Hepatocyte (in vitro differentiated cells): ENCODE data around the gene LHB. TPM values are rescaled to one million over a fixed set of nuclear protein-coding genes. Genes with fewer than 3 reads are reported as not detected.
A peak's percentile ranks its signal among the peaks of the same experiment; 100 is the strongest.

Experiments used
- DNase-seq: peaks from one replicate; pipeline ENCODE4 v3.0.0-alpha.2; 2016; ENCODE audit warnings: low spot score
- H2AFZ ChIP-seq: fragments of 200-600 bp; sonication (generic); 2 replicates; pipeline ENCODE4 v1.6.0; 2016; ENCODE audit warnings: antibody characterized with exemption, mild to moderate bottlenecking
- H3K27ac ChIP-seq: fragments of 200-600 bp; sonication (generic); 2 replicates; pipeline ENCODE4 v1.5.1; 2016; ENCODE audit warnings: mild to moderate bottlenecking
- H3K27me3 ChIP-seq: fragments of 200-600 bp; sonication (generic); 2 replicates; pipeline ENCODE4 v1.6.1; 2016
- H3K36me3 ChIP-seq: fragments of 200-600 bp; sonication (generic); replicated peaks from 2 replicates; pipeline ENCODE4 v1.5.1; 2016; ENCODE audit warnings: low read depth; ENCODE audit not compliant: insufficient read depth
- H3K4me1 ChIP-seq: fragments of 200-600 bp; sonication (generic); 2 replicates; pipeline ENCODE4 v1.5.1; 2016; ENCODE audit warnings: mild to moderate bottlenecking, moderate library complexity; ENCODE audit not compliant: insufficient read depth
- H3K4me2 ChIP-seq: fragments of 200-600 bp; sonication (generic); 2 replicates; pipeline ENCODE4 v1.6.0; 2016
- H3K4me3 ChIP-seq: fragments of 200-600 bp; sonication (generic); 2 replicates; pipeline ENCODE4 v1.5.1; 2016; ENCODE audit warnings: mild to moderate bottlenecking
- H3K79me2 ChIP-seq: fragments of 200-600 bp; sonication (generic); 2 replicates; pipeline ENCODE4 v1.6.0; 2017; ENCODE audit warnings: mild to moderate bottlenecking
- H3K9me2 ChIP-seq: fragments of 200-600 bp; sonication (generic); replicated peaks from 2 replicates; pipeline ENCODE4 v1.6.0; 2017; ENCODE audit warnings: mild to moderate bottlenecking; ENCODE audit not compliant: insufficient read depth
- H3K9me3 ChIP-seq: fragments of 200-600 bp; sonication (generic); 2 replicates; pipeline ENCODE4 v1.5.1; 2016; ENCODE audit warnings: low read depth, mild to moderate bottlenecking
- H4K20me1 ChIP-seq: fragments of 200-600 bp; sonication (generic); 2 replicates; pipeline ENCODE4 v1.6.0; 2016; ENCODE audit warnings: mild to moderate bottlenecking; ENCODE audit not compliant: insufficient read depth, poor library complexity, severe bottlenecking
- EZH2 ChIP-seq: fragments of 200-600 bp; sonication (generic); IDR thresholded peaks from 2 replicates; pipeline ENCODE4 v1.6.1; 2016; ENCODE audit warnings: antibody characterized with exemption, mild to moderate bottlenecking, borderline replicate concordance
- EZH2phosphoT487 ChIP-seq: fragments of 200-600 bp; sonication (generic); IDR thresholded peaks from one replicate; pipeline ENCODE4 v1.6.1; 2018; ENCODE audit warnings: antibody characterized with exemption, mild to moderate bottlenecking, low read depth, moderate library complexity; ENCODE audit not compliant: unreplicated experiment, severe bottlenecking
- WGBS: methylation state at CpG from one replicate; pipeline ENCODE4 v1.1.6; 2016; ENCODE audit warnings: low lambda C conversion rate; ENCODE audit errors: missing lambda C conversion rate; 5-methylcytosine and 5-hydroxymethylcytosine counted together
- polyA plus RNA-seq: library from polyadenylated mRNA; unstranded; fragments of >200 nt; fragmentation: Nextera tagmentation; extraction: Ambion mirVana; gene quantifications from 2 replicates; pipeline ENCODE4 v1.2.1, GENCODE V29; 2016
- total RNA-seq: library from RNA; depleted of rRNA; stranded (reverse); fragments of >200 nt; gene quantifications from 2 replicates; pipeline ENCODE4 v1.2.3, GENCODE V29; 2014
- TF ChIP-seq, protein P1 (sequence below): fragments of 200-600 bp; sonication (generic); IDR thresholded peaks from 2 replicates; pipeline ENCODE4 v1.5.1; 2016; ENCODE audit warnings: antibody characterized with exemption, mild to moderate bottlenecking; ENCODE audit not compliant: poor library complexity

Gene LHB
- total and polyA plus RNA-seq, 2 experiments from 2014 or later: not detected

DNA sequence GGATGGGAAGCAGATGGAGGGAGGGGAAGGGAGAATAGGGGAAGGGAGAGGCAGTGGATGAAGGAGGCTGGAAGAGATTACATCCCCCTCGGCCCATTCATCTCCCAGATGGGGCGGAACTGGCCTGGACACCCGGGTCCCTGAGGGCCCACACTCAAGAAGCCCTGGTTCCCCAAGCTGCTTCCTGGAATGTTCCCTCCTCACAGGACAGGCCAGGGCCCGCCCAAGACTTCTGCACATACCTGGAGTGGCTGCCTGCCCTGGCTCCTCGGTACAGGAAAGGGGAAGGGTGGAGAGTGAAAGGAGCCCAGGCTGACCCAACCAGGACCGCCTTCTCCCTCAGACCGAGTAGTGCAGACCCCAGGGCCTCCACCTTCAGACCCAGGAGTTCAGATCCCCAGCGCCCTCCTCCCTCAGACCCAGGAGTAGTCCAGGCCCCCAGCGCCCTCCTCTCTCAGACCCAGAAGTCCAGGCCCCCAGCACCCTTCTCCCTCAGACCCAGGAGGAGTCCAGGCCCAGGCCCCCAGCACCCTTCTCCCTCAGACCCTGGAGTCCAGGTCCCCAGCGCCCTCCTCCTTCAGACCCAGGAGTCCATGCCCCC is 47.2 kb upstream of the LHB start:
- Histone ChIP-seq H3K36me3 (no peaks in the 10 kb centered on the region), H3K4me3 (no peak overlapping the region), H3K4me2 (peak overlapping the region; percentile 91), H3K4me1 (peaks cover 7% of the 10 kb centered on the region), H4K20me1 (no peaks in the 10 kb centered on the region), H3K79me2 (no peaks in the 10 kb centered on the region), H2AFZ (no peak overlapping the region), H3K27ac (peak overlapping the region; percentile 57), H3K9me2 (no peaks in the 10 kb centered on the region), H3K9me3 (no peaks in the 10 kb centered on the region), H3K27me3 (peaks cover 15% of the 10 kb centered on the region)
- no peak for DNase-seq
- WGBS: 56% methylated on average over 5 of the region's 10 CpGs
- TF ChIP-seq EZH2phosphoT487: no peak
- TF ChIP-seq, protein P1, sequence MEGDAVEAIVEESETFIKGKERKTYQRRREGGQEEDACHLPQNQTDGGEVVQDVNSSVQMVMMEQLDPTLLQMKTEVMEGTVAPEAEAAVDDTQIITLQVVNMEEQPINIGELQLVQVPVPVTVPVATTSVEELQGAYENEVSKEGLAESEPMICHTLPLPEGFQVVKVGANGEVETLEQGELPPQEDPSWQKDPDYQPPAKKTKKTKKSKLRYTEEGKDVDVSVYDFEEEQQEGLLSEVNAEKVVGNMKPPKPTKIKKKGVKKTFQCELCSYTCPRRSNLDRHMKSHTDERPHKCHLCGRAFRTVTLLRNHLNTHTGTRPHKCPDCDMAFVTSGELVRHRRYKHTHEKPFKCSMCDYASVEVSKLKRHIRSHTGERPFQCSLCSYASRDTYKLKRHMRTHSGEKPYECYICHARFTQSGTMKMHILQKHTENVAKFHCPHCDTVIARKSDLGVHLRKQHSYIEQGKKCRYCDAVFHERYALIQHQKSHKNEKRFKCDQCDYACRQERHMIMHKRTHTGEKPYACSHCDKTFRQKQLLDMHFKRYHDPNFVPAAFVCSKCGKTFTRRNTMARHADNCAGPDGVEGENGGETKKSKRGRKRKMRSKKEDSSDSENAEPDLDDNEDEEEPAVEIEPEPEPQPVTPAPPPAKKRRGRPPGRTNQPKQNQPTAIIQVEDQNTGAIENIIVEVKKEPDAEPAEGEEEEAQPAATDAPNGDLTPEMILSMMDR: no peak
- no peak for TF ChIP-seq EZH2

DNA sequence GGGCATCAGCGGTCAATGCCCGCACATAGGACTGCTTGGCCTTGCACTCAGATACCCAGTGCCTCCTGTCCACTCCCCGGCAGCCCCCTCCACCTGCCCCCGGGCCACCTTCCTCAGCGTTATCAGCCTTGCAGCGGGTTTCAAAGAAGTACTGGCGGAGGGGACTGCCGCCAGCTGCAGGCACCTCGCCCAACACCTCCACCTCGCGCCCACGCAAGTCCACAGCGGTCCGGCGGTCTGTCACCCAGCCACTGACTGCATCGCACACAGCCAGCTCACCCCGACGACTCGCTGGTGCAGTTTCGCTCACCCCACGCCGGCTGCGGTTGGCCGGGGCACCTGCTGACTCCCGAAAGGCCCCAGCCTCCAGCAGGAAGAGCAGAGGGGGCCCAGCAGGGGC is 44.6 kb upstream of the LHB start:
- TF ChIP-seq EZH2: no peak
- TF ChIP-seq, protein P1: no peak
- no peak for TF ChIP-seq EZH2phosphoT487
- H3K4me2 ChIP-seq: no peak overlapping the region
- H3K36me3 ChIP-seq: no peaks in the 10 kb centered on the region
- no peak overlapping the region for H3K27ac ChIP-seq
- peaks cover 12% of the 10 kb centered on the region for H3K27me3 ChIP-seq
- no peak overlapping the region for H2AFZ ChIP-seq
- DNase-seq: no peak
- no peaks in the 10 kb centered on the region for H3K79me2 ChIP-seq
- no peaks in the 10 kb centered on the region for H3K9me3 ChIP-seq
- no peaks in the 10 kb centered on the region for H3K9me2 ChIP-seq
- peaks cover 20% of the 10 kb centered on the region for H3K4me1 ChIP-seq
- H3K4me3 ChIP-seq: no peak overlapping the region
- 90% methylated on average over 24 of the region's 25 CpGs for WGBS
- H4K20me1 ChIP-seq: no peaks in the 10 kb centered on the region

DNA sequence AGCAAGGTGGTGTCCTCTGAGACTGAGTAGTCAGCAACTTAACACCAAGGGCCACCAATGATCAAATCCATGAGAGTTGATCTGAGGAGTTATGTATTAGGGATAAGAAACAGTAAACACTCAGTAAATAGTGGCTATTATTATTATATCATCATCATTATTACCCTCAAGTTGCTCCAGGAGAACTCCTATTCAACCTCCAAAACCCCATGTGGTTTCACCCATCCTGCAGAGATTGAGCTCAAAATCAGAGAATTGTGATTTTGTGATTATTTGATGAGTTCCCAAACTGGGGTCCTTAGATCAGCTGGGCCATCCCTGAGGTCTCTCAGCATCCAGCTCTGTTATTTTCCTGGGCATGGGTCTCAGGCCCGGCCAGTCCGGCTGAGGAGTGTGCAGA is 44.1 kb upstream of the LHB start:
- no peak overlapping the region for H3K4me3 ChIP-seq
- DNase-seq: no peak
- 100% methylated on average over 2 of the region's 2 CpGs for WGBS
- no peaks in the 10 kb centered on the region for H3K79me2 ChIP-seq
- no peak overlapping the region for H3K27ac ChIP-seq
- H3K9me2 ChIP-seq: no peaks in the 10 kb centered on the region
- TF ChIP-seq EZH2phosphoT487 (no peak), EZH2 (no peak)
- TF ChIP-seq, protein P1: no peak
- no peak overlapping the region for H3K4me2 ChIP-seq
- no peaks in the 10 kb centered on the region for H3K9me3 ChIP-seq
- peaks cover 24% of the 10 kb centered on the region for H3K4me1 ChIP-seq
- H2AFZ ChIP-seq: no peak overlapping the region
- H4K20me1 ChIP-seq: no peaks in the 10 kb centered on the region
- H3K27me3 ChIP-seq: peaks cover 13% of the 10 kb centered on the region
- H3K36me3 ChIP-seq: no peaks in the 10 kb centered on the region
